KMS-11 (cell line): ENCODE results near the gene NOL12.
A peak's percentile ranks its signal among the peaks of the same experiment; 100 is the strongest.

Experiments
- H2AFZ ChIP-seq: fragments of 200-600 bp; sonication (generic); 2 replicates; pipeline ENCODE4 v1.6.1; 2016; ENCODE audit warnings: antibody characterized with exemption, mixed run types, low read depth
- H3K27ac ChIP-seq: fragments of 200-600 bp; sonication (generic); 2 replicates; pipeline ENCODE4 v1.6.1; 2016; ENCODE audit warnings: mild to moderate bottlenecking, mixed run types
- H3K27me3 ChIP-seq: fragments of 200-600 bp; sonication (generic); 2 replicates; pipeline ENCODE4 v1.6.1; 2017; ENCODE audit warnings: mild to moderate bottlenecking, low read depth, mixed run types, moderate library complexity; ENCODE audit not compliant: insufficient read depth
- H3K36me3 ChIP-seq: fragments of 200-600 bp; sonication (generic); 2 replicates; pipeline ENCODE4 v1.6.1; 2017; ENCODE audit warnings: mild to moderate bottlenecking, mixed run types; ENCODE audit not compliant: insufficient read depth
- H3K4me1 ChIP-seq: fragments of 200-600 bp; sonication (generic); 2 replicates; pipeline ENCODE4 v1.6.1; 2016; ENCODE audit warnings: mild to moderate bottlenecking, low read depth, mixed run types; ENCODE audit not compliant: poor library complexity, severe bottlenecking
- H3K4me2 ChIP-seq: fragments of 200-600 bp; sonication (generic); 2 replicates; pipeline ENCODE4 v1.7.0; 2016; ENCODE audit warnings: mild to moderate bottlenecking, mixed run types
- H3K4me3 ChIP-seq: fragments of 200-600 bp; sonication (generic); IDR thresholded peaks from 2 replicates; pipeline ENCODE4 v1.6.1; 2017; ENCODE audit warnings: low read depth, low read length, mixed read lengths; ENCODE audit not compliant: insufficient read depth
- H3K79me2 ChIP-seq: fragments of 200-600 bp; sonication (generic); 2 replicates; pipeline ENCODE4 v1.6.1; 2016; ENCODE audit warnings: low read depth, mixed run types; ENCODE audit not compliant: insufficient read depth
- H3K9ac ChIP-seq: fragments of 200-600 bp; sonication (generic); 2 replicates; pipeline ENCODE4 v1.6.1; 2016; ENCODE audit warnings: mild to moderate bottlenecking, mixed run types
- H4K20me1 ChIP-seq: fragments of 200-600 bp; sonication (generic); 2 replicates; pipeline ENCODE4 v1.6.1; 2016; ENCODE audit warnings: mild to moderate bottlenecking, mixed run types; ENCODE audit not compliant: insufficient read depth
- CTCF ChIP-seq: fragments of 200-600 bp; sonication (generic); conservative IDR thresholded peaks from 2 replicates; pipeline ENCODE4 v1.6.1; 2017; ENCODE audit warnings: low read depth, mild to moderate bottlenecking, antibody characterized with exemption, low read length, moderate library complexity, mixed read lengths

The NOL12 gene

GRCh38 chr22:37677493-37677974 lies 8.6 kb upstream of the NOL12 start:
- TF ChIP-seq CTCF, result no peak
- H3K4me2 ChIP-seq, result peak overlapping the region; percentile 99; the same call in 1 of the 2 replicates
- no peaks in the 10 kb centered on the region for H4K20me1 ChIP-seq
- H3K27ac ChIP-seq, result no peak overlapping the region; the same call in 1 of the 2 replicates
- no peak overlapping the region for H3K4me3 ChIP-seq
- peaks cover 8% of the 10 kb centered on the region; the same call in 1 of the 2 replicates for H3K79me2 ChIP-seq
- H3K36me3 ChIP-seq, result no peaks in the 10 kb centered on the region
- peak overlapping the region; percentile 23; the same call in 1 of the 2 replicates for H2AFZ ChIP-seq
- H3K9ac ChIP-seq, result no peak overlapping the region
- H3K4me1 ChIP-seq, result peaks cover 35% of the 10 kb centered on the region
- H3K27me3 ChIP-seq, result no peaks in the 10 kb centered on the region

GRCh38 chr22:37678372-37678771 lies 7.8 kb upstream of the NOL12 start:
- H3K27me3 ChIP-seq, result no peaks in the 10 kb centered on the region
- peaks cover 8% of the 10 kb centered on the region; the same call in 1 of the 2 replicates for H3K79me2 ChIP-seq
- peaks cover 35% of the 10 kb centered on the region for H3K4me1 ChIP-seq
- no peak overlapping the region for H3K9ac ChIP-seq
- no peak overlapping the region for H3K27ac ChIP-seq
- H3K36me3 ChIP-seq, result no peaks in the 10 kb centered on the region
- no peak overlapping the region for H3K4me3 ChIP-seq
- H2AFZ ChIP-seq, result no peak overlapping the region
- H4K20me1 ChIP-seq, result no peaks in the 10 kb centered on the region
- TF ChIP-seq CTCF, result no peak
- no peak overlapping the region for H3K4me2 ChIP-seq

GRCh38 chr22:37679670-37680069 lies 6.5 kb upstream of the NOL12 start:
- Histone ChIP-seq H4K20me1 (no peaks in the 10 kb centered on the region), H3K4me3 (no peak overlapping the region), H3K36me3 (no peaks in the 10 kb centered on the region), H3K4me2 (no peak overlapping the region), H3K4me1 (peaks cover 25% of the 10 kb centered on the region), H3K27me3 (no peaks in the 10 kb centered on the region), H3K9ac (no peak overlapping the region), H3K79me2 (peaks cover 8% of the 10 kb centered on the region; the same call in 1 of the 2 replicates), H3K27ac (no peak overlapping the region), H2AFZ (no peak overlapping the region)
- no peak for TF ChIP-seq CTCF

GRCh38 chr22:37680191-37680851 lies 5.8 kb upstream of the NOL12 start:
- Histone ChIP-seq H3K27me3 (no peaks in the 10 kb centered on the region), H3K4me2 (no peak overlapping the region), H2AFZ (no peak overlapping the region), H3K36me3 (no peaks in the 10 kb centered on the region), H3K27ac (no peak overlapping the region), H3K9ac (no peak overlapping the region), H3K4me1 (peaks cover 18% of the 10 kb centered on the region), H4K20me1 (no peaks in the 10 kb centered on the region), H3K79me2 (peaks cover 8% of the 10 kb centered on the region; the same call in 1 of the 2 replicates), H3K4me3 (no peak overlapping the region)
- no peak for TF ChIP-seq CTCF
